Heart right ventricle (tissue), 16 donors: Measurements from ENCODE around the gene CES2. TPM values are rescaled to one million over a fixed set of nuclear protein-coding genes. Genes with fewer than 3 reads are reported as not detected.
A peak's percentile ranks its signal among the peaks of the same experiment; 100 is the strongest.

Experiments used
- ATAC-seq, 8 donors: fragments of 200-7000 bp; cut with Tn5 transposase; one replicate each; pipeline ENCODE4 v1.9.1; 2020; ENCODE audit warnings: mild to moderate bottlenecking in 8 of 8, moderate library complexity in 8 of 8, moderate number of reproducible peaks in 1 of 8
- DNase-seq, 2 donors: peaks; one replicate each; pipeline ENCODE4 v3.0.0-alpha.2; 2020
- H3K27ac ChIP-seq, 10 donors: fragments of 200-600 bp; sonication (generic) in 2 of 10; one replicate each; pipeline versions ENCODE4 v1.5.0 to v1.8.0; 2020 to 2022; ENCODE audit warnings: mild to moderate bottlenecking in 3 of 10
- H3K27me3 ChIP-seq, 7 donors: fragments of 200-600 bp; one replicate each; pipeline ENCODE4 v1.8.0; 2021 to 2022; ENCODE audit warnings: mild to moderate bottlenecking in 2 of 7
- H3K36me3 ChIP-seq, 9 donors: fragments of 200-600 bp; sonication (generic) in 1 of 9; one replicate each; pipeline versions ENCODE4 v1.5.0 to v1.8.0; 2020 to 2022; ENCODE audit warnings: mild to moderate bottlenecking in 2 of 9
- H3K4me1 ChIP-seq, 9 donors: fragments of 200-600 bp; sonication (generic) in 1 of 9; one replicate each; pipeline versions ENCODE4 v1.5.0 to v1.8.0; 2020 to 2022; ENCODE audit warnings: mild to moderate bottlenecking in 4 of 9
- H3K4me3 ChIP-seq, 10 donors: fragments of 200-600 bp; sonication (generic) in 2 of 10; one replicate each; pipeline versions ENCODE4 v1.5.0 to v1.8.0; 2020 to 2022; ENCODE audit warnings: mild to moderate bottlenecking in 7 of 10, moderate library complexity in 2 of 10
- H3K9me3 ChIP-seq, 11 donors: fragments of 200-600 bp in 10 of 11; sonication (generic) in 2 of 11; one replicate each; pipeline versions ENCODE4 v1.5.0 to v1.8.0; 2013 to 2022; ENCODE audit warnings: mild to moderate bottlenecking in 2 of 11, control low read depth in 1 of 11, moderate library complexity in 1 of 11
- WGBS, 2 donors: extraction: QIAGEN DNeasy Blood & Tissue Kit; methylation state at CpG; one replicate each; pipeline ENCODE4 v1.1.7; 2013; ENCODE audit warnings: inconsistent platforms in 1 of 2; 5-methylcytosine and 5-hydroxymethylcytosine counted together
- intact Hi-C, 10 donors: fragments of 100-400 bp; cut with DNase I; formaldehyde crosslinking; loops; one replicate each; pipeline versions ENCODE4 v1.11.1 to v1.14.2; 2022
- polyA plus RNA-seq, 2 donors: library from polyadenylated mRNA; stranded (reverse); fragments of 200-250 nt; gene quantifications; one replicate each; pipeline ENCODE4 v1.2.3, GENCODE V29; 2013
- total RNA-seq, 10 donors: library from RNA; stranded (reverse); fragmentation: NEBNext Ultra II Directional in 3 of 10; extraction: Animal tissue kit (Norgen Biotek cat#: 25700) in 3 of 10; gene quantifications; one replicate each; pipeline versions ENCODE4 v1.2.1 to v1.2.4, GENCODE V29; 2021 to 2023
- TF ChIP-seq, protein P1 (sequence below), 9 donors: fragments of 200-600 bp; sonication (generic) in 2 of 9; IDR thresholded peaks; one replicate each; pipeline versions ENCODE4 v1.5.0 to v1.8.0; 2021 to 2022; ENCODE audit warnings: antibody characterized with exemption in 9 of 9, mild to moderate bottlenecking in 5 of 9, moderate library complexity in 1 of 9
- donor health status: Arrhythmogenic right ventricular cardiomyopathy.
- donor health status: ischemic (EF 13 %, LVEDD 7.1; RV severe dilation, severe dysfunction).
- donor health status: healthy with polysubstance abuse.
- donor health status: DM: no; HTN: yes; CAD: no.
- donor health status: DM: no; HTN: no; CAD: no.
- donor health status: ischemic (EF 25% LVEDD 6.9; RV normal size, moderate dysfunction).
- donor health status: ischemic (EF 25% LVEDD 5.7; RV mildly dilated, moderate dysfunction).
- donor health status: healthy.
- donor health status: DM: yes; HTN: yes; CAD: no.
- donor health status: Ischemic cardiomyopathy.
- donor health status: ischemic (EF 35%, LVEDD 5.7; RV mildly dilated, moderate dysfunction).
- donor health status: nonischemic (EF 11% LVEDD 7.7; RV severe dilation, severe dysfunction).
- donor health status: DM: yes; HTN: yes; CAD: no.
- donor health status: PGD.
- donor health status: ischemic (EF 29% LVEDD 5.4; RV normal size, mild dysfunction).
- donor health status: nonischemic (EF 23%, LVEDD 6.1; RV moderate dilation, normal function).

Gene CES2
- total and polyA plus RNA-seq, 12 donors, result 25.1 to 194 (median 81.5) TPM

DNA sequence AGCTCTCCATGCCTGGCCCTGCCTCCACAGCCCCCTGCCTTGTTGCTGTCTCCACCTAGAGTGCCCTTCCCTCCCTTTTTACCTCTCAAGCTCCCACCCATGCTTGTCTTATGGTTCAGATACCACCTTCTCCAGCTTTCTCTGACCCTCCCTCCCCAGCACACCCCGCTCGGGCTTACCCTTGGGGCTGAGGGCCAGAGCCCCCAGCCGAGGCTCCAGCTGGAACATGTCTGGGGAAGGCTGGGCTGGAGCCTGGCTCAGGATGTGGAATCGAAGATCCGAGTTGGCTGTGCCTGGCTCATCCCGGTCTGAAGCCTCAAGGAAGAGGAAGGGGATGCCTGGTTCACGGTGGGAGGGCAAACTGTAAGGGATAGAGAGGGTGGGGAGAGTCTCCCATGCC, 20.3 kb upstream of the CES2 start:
- Histone ChIP-seq H3K9me3 (no peaks in the 10 kb centered on the region), H3K4me1 (peaks cover 0 to 20% (median 8%) of the 10 kb centered on the region in 9 donors), H3K4me3 (no peak overlapping the region), H3K27me3 (peaks cover 0 to 7% (median 2%) of the 10 kb centered on the region in 7 donors), H3K27ac (no peak overlapping the region), H3K36me3 (no peaks in the 10 kb centered on the region)
- no peak for ATAC-seq
- TF ChIP-seq, protein P1, sequence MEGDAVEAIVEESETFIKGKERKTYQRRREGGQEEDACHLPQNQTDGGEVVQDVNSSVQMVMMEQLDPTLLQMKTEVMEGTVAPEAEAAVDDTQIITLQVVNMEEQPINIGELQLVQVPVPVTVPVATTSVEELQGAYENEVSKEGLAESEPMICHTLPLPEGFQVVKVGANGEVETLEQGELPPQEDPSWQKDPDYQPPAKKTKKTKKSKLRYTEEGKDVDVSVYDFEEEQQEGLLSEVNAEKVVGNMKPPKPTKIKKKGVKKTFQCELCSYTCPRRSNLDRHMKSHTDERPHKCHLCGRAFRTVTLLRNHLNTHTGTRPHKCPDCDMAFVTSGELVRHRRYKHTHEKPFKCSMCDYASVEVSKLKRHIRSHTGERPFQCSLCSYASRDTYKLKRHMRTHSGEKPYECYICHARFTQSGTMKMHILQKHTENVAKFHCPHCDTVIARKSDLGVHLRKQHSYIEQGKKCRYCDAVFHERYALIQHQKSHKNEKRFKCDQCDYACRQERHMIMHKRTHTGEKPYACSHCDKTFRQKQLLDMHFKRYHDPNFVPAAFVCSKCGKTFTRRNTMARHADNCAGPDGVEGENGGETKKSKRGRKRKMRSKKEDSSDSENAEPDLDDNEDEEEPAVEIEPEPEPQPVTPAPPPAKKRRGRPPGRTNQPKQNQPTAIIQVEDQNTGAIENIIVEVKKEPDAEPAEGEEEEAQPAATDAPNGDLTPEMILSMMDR (IDR thresholded peaks at IDR 0.05), result no peak
- intact Hi-C loops, result no loop called here
- no peak for DNase-seq
- 60 to 76% methylated on average over 7 of the region's 7 CpGs for WGBS, 2 donors

DNA sequence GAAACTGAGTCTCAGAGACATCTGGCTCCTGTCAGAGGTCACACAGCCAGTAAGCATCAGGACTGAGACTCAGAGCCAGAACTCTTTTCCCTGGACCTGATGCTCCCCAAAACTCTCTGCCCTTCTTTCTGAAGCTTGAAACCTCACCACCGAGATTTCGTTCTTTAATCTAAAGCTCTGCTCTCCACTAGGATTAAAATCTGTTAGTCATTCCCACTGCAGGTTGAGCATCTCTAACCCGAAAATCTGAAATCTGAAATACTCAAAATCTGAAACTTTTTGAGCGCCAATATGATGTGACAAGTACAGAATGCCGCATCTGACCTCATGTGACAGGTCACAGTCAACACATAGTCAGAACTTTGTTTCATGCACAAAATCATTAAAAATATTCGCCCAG, 18.8 kb upstream of the CES2 start:
- no peak for ATAC-seq
- Histone ChIP-seq H3K9me3 (no peaks in the 10 kb centered on the region), H3K4me1 (peaks cover 0 to 28% (median 15%) of the 10 kb centered on the region in 9 donors), H3K4me3 (no peak overlapping the region), H3K27me3 (peaks cover 0 to 14% (median 2%) of the 10 kb centered on the region in 7 donors), H3K27ac (no peak overlapping the region), H3K36me3 (peaks cover 0 to 4% (median 0%) of the 10 kb centered on the region in 9 donors)
- DNase-seq, result no peak
- 85 to 86% methylated on average over 6 of the region's 6 CpGs for WGBS, 2 donors
- intact Hi-C loops, result no loop called here
- TF ChIP-seq, protein P1 (IDR thresholded peaks at IDR 0.05), result no peak

DNA sequence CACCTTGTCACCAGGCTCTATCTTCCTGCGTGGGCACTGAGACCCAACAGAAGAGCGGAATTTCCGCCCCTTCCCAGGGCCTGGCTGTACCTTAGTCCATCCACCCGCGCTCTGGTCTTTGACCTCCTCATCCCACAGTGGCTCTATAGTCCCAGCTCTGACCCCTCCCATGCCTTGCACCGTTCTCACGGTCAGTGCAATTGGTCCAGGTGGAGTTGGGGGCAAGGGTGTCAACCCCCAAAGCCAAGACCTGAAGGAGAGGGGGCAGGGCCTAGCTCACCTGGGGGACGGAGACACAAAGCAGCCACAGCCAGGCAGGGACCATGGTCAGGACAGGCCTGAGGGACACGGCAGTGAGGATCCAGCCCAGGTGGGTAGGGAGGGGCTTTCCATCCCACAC, 17.6 kb upstream of the CES2 start:
- intact Hi-C loops, result no loop called here
- DNase-seq (no peak), ATAC-seq (no peak)
- no peak overlapping the region for H3K4me3 ChIP-seq
- H3K4me1 ChIP-seq, result peaks cover 0 to 40% (median 24%) of the 10 kb centered on the region in 9 donors
- TF ChIP-seq, protein P1 (IDR thresholded peaks at IDR 0.05), result no peak
- WGBS, 2 donors, result 90% methylated on average over 9 of the region's 9 CpGs
- no peaks in the 10 kb centered on the region for H3K9me3 ChIP-seq
- H3K27me3 ChIP-seq, result peaks cover 0 to 25% (median 2%) of the 10 kb centered on the region in 7 donors
- H3K36me3 ChIP-seq, result peaks cover 0 to 9% (median 0%) of the 10 kb centered on the region in 9 donors
- no peak overlapping the region for H3K27ac ChIP-seq

DNA sequence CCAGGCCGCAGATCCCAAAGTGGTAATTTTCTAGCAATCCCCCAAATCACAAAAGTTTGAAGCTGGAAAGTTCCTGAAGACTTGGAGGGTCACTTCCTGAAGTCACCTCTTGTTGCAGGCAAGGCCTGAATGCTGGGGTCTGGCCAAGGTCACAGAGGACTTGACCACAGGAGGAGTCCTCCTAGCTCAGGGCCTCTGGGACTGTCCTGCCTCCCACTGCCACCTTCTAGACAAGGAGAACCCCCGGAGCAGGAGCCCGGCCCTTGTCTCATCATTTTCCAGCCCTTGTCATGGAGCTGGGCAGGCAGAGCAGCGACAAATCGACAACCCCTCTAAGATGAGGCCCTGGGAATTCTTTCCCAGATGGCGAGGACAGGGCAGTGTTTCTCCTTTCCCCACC, 17.0 kb upstream of the CES2 start:
- TF ChIP-seq, protein P1 (IDR thresholded peaks at IDR 0.05), result no peak
- ATAC-seq (no peak), DNase-seq (no peak)
- H3K4me1 ChIP-seq, result peaks cover 3 to 46% (median 24%) of the 10 kb centered on the region in 9 donors
- peaks cover 0 to 9% (median 0%) of the 10 kb centered on the region in 9 donors for H3K36me3 ChIP-seq
- intact Hi-C loops, result no loop called here
- H3K27ac ChIP-seq, result peak overlapping the region in 6 of 10 donors; percentile 73 to 97 (median 86)
- H3K9me3 ChIP-seq, result no peaks in the 10 kb centered on the region
- H3K4me3 ChIP-seq, result no peak overlapping the region
- H3K27me3 ChIP-seq, result peaks cover 0 to 30% (median 7%) of the 10 kb centered on the region in 7 donors
- WGBS, 2 donors, result 81 to 87% methylated on average over 6 of the region's 6 CpGs
